Measurements from ENCODE around the gene TMEM182. TPM values are rescaled to one million over a fixed set of nuclear protein-coding genes. Genes with fewer than 3 reads are reported as not detected.

Gene TMEM182
- polyA plus RNA-seq, 3 donors from 2014 or later = 6.2 to 6.5 (median 6.2) TPM

- Mint-ChIP-seq H3K4me1 (no peaks in the 10 kb centered on the region), H3K9me3 (no peaks in the 10 kb centered on the region), H3K27ac (no peak overlapping the region), H3K27me3 (ENCODE audit: low read depth in 3 of 3) (no peaks in the 10 kb centered on the region), H3K36me3 (no peaks in the 10 kb centered on the region), H3K4me3 (no peak overlapping the region)
- no peak for DNase-seq
Observed at GRCh38 chr2:102837626-102838198, 75.9 kb downstream of the TMEM182 start.

GRCh38 chr2:102839668-102840388 lies 78.0 kb downstream of the TMEM182 start:
- Mint-ChIP-seq H3K4me1 (no peaks in the 10 kb centered on the region), H3K36me3 (no peaks in the 10 kb centered on the region), H3K27ac (no peak overlapping the region), H3K27me3 (ENCODE audit: low read depth in 3 of 3) (no peaks in the 10 kb centered on the region), H3K4me3 (no peak overlapping the region), H3K9me3 (no peaks in the 10 kb centered on the region)
- peak; percentile 18 to 31 (median 24) for DNase-seq

DNA sequence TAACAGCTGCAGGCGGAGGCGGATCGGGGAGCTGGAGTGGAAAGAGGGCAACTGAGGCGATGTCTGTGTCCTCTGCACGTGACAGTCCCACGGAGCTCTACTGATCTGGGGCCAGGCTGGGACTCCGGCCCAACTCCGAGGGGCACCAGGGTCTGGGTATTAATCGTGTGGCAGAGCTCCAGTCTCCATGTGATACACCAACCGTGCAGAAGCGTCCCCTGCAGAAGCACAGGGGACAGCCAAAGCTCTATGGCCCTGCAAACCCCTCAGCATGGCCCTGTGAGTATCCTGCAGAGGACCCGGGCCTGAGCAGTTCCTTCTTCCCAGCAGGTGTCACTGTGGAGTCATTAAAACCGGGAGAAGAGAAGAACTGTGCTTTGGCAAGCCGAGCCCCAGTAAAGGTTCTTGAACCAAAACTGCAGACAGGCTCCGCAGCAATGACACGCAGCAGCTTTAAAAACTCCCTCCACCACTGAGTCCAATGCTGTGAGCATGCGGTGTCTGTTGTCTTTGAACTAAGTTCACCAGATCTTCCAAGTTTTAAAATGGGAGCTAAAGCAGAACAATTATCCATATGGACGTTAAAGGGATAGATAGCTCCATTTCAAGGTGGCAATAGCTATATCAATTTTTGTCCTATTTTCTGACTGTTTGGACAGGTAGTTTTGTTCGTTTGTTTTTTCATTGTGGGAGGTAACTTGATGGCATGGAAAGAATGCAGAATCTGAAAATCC lies 79.4 kb downstream of the TMEM182 start:
- H3K27me3 Mint-ChIP-seq (ENCODE audit: low read depth in 3 of 3) = no peaks in the 10 kb centered on the region
- no peaks in the 10 kb centered on the region for H3K9me3 Mint-ChIP-seq
- no peak overlapping the region for H3K4me3 Mint-ChIP-seq
- H3K4me1 Mint-ChIP-seq = no peaks in the 10 kb centered on the region
- peaks cover 0 to 5% (median 0%) of the 10 kb centered on the region in 3 donors for H3K36me3 Mint-ChIP-seq
- DNase-seq = no peak
- no peak overlapping the region for H3K27ac Mint-ChIP-seq

- H3K4me1 Mint-ChIP-seq = peaks cover 1 to 3% of the 10 kb centered on the region in 2 donors
- H3K9me3 Mint-ChIP-seq = no peaks in the 10 kb centered on the region
- no peak overlapping the region for H3K27ac Mint-ChIP-seq
- no peak overlapping the region for H3K4me3 Mint-ChIP-seq
- no peak for DNase-seq
- H3K36me3 Mint-ChIP-seq = peaks cover 0 to 5% (median 2%) of the 10 kb centered on the region in 3 donors
- H3K27me3 Mint-ChIP-seq (ENCODE audit: low read depth in 3 of 3) = peaks cover 0 to 5% (median 0%) of the 10 kb centered on the region in 3 donors
Observed at GRCh38 chr2:102843764-102844443, 82.1 kb downstream of the TMEM182 start.

GRCh38 chr2:102844911-102845310 lies 83.1 kb downstream of the TMEM182 start:
- H3K4me3 Mint-ChIP-seq = no peak overlapping the region
- no peaks in the 10 kb centered on the region for H3K9me3 Mint-ChIP-seq
- peaks cover 0 to 5% (median 3%) of the 10 kb centered on the region in 3 donors for H3K27me3 Mint-ChIP-seq (ENCODE audit: low read depth in 3 of 3)
- H3K27ac Mint-ChIP-seq = no peak overlapping the region
- H3K4me1 Mint-ChIP-seq = peaks cover 1 to 5% of the 10 kb centered on the region in 2 donors
- peaks cover 0 to 5% (median 3%) of the 10 kb centered on the region in 3 donors for H3K36me3 Mint-ChIP-seq
- no peak for DNase-seq

GRCh38 chr2:102848366-102848839 lies 86.6 kb downstream of the TMEM182 start:
- DNase-seq = no peak
- no peak overlapping the region for H3K4me3 Mint-ChIP-seq
- H3K36me3 Mint-ChIP-seq = peaks cover 0 to 6% (median 5%) of the 10 kb centered on the region in 3 donors
- H3K27ac Mint-ChIP-seq = no peak overlapping the region
- peaks cover 0 to 5% (median 3%) of the 10 kb centered on the region in 3 donors for H3K27me3 Mint-ChIP-seq (ENCODE audit: low read depth in 3 of 3)
- peaks cover 0 to 5% (median 0%) of the 10 kb centered on the region in 6 donors for H3K9me3 Mint-ChIP-seq
- H3K4me1 Mint-ChIP-seq = peaks cover 1 to 5% of the 10 kb centered on the region in 2 donors

GRCh38 chr2:102850888-102851287 lies 89.1 kb downstream of the TMEM182 start:
- H3K27ac Mint-ChIP-seq = no peak overlapping the region
- H3K36me3 Mint-ChIP-seq = peaks cover 0 to 7% (median 6%) of the 10 kb centered on the region in 3 donors
- peaks cover 1 to 5% of the 10 kb centered on the region in 2 donors for H3K4me1 Mint-ChIP-seq
- peaks cover 0 to 8% (median 0%) of the 10 kb centered on the region in 6 donors for H3K9me3 Mint-ChIP-seq
- DNase-seq = no peak
- no peak overlapping the region for H3K4me3 Mint-ChIP-seq
- peaks cover 0 to 5% (median 3%) of the 10 kb centered on the region in 3 donors for H3K27me3 Mint-ChIP-seq (ENCODE audit: low read depth in 3 of 3)

DNA sequence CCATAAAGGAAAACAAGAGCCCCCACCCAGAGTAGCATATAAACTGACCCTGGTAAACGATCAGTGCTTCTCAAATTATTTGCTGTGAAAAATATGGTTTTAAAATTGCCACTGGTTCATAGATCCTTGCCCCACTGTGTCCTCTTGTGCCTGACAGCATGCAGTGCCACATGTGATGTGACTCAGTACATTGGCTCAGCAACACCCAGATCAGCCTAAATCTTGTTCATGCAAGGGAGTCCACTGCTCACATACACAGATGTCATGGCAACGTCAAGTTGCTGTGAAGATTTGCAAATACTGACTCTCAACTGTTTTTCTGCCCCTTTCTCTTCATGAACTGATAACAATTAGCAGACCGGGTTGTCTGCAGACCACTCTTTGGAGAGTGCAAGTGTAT lies 91.0 kb downstream of the TMEM182 start:
- Mint-ChIP-seq H3K27ac (no peak overlapping the region), H3K36me3 (peaks cover 0 to 6% (median 4%) of the 10 kb centered on the region in 3 donors), H3K4me3 (no peak overlapping the region), H3K9me3 (peaks cover 0 to 8% (median 0%) of the 10 kb centered on the region in 6 donors), H3K27me3 (ENCODE audit: low read depth in 3 of 3) (peaks cover 0 to 4% (median 3%) of the 10 kb centered on the region in 3 donors), H3K4me1 (peaks cover 1 to 5% of the 10 kb centered on the region in 2 donors)
- DNase-seq = no peak

Other genes starting within 250 kb of the TMEM182 start
- gene SLC9A2, start 142.5 kb upstream of the TMEM182 start, polyA plus RNA-seq = not detected